Tibial nerve (tissue), 4 donors: ENCODE measurements around the gene ANO10.

Experiments
- EP300 ChIP-seq, 2 donors: sonication (generic); formaldehyde crosslinking; IDR thresholded peaks; one replicate each; pipeline ENCODE4 v1.6.1; 2017; ENCODE audit warnings: antibody characterized with exemption in 2 of 2, mild to moderate bottlenecking in 1 of 2
- POLR2A ChIP-seq, 2 donors: fragments of 450-650 bp; IDR thresholded peaks; one replicate each; pipeline ENCODE4 v1.6.1; 2017; ENCODE audit warnings: antibody characterized with exemption in 2 of 2, mild to moderate bottlenecking in 2 of 2, moderate library complexity in 2 of 2
- TF ChIP-seq, protein P1 (sequence below), 5 experiments: fragments of 200-600 bp in 3 of 5; fragments of 450-650 bp in 2 of 5; sonication (generic) in 3 of 5; IDR thresholded peaks; one replicate each; pipeline ENCODE4 v1.5.1; 2016 to 2019; ENCODE audit warnings: antibody characterized with exemption in 5 of 5, mild to moderate bottlenecking in 3 of 5, moderate library complexity in 2 of 5

DNA sequence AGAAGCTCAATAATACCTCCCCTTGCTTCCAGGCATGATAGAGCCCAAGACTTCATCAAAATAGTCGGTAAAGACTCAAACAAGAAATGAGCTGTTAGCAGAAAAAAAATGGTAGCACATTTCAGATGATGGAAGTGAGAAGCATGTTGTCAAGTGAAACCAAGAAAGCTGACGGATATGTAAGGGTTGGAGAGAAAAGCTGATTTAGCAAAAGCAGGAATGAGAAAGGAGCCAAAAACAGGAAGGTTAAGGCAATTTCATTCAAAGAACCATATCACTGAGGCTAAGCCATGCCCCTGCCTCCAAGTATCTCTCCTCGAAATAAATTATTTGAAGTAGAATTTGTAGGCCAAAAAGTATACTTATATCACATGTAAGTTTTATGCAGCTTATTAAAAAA lies 88.8 kb downstream of the ANO10 start:
- no peak for TF ChIP-seq POLR2A (IDR thresholded peaks at IDR 0.05)
- TF ChIP-seq, protein P1, sequence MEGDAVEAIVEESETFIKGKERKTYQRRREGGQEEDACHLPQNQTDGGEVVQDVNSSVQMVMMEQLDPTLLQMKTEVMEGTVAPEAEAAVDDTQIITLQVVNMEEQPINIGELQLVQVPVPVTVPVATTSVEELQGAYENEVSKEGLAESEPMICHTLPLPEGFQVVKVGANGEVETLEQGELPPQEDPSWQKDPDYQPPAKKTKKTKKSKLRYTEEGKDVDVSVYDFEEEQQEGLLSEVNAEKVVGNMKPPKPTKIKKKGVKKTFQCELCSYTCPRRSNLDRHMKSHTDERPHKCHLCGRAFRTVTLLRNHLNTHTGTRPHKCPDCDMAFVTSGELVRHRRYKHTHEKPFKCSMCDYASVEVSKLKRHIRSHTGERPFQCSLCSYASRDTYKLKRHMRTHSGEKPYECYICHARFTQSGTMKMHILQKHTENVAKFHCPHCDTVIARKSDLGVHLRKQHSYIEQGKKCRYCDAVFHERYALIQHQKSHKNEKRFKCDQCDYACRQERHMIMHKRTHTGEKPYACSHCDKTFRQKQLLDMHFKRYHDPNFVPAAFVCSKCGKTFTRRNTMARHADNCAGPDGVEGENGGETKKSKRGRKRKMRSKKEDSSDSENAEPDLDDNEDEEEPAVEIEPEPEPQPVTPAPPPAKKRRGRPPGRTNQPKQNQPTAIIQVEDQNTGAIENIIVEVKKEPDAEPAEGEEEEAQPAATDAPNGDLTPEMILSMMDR (IDR thresholded peaks at IDR 0.05), result no peak
- no peak for TF ChIP-seq EP300 (IDR thresholded peaks at IDR 0.05)
